Upper lobe of left lung (tissue), 6 donors: ENCODE measurements around the gene DRAXIN. TPM values are rescaled to one million over a fixed set of nuclear protein-coding genes. Genes with fewer than 3 reads are reported as not detected.

ENCODE experiments used
- ATAC-seq, 2 donors: fragments of 200-7000 bp; cut with Tn5 transposase; one replicate each; pipeline ENCODE4 v1.9.1; 2022; ENCODE audit warnings: mild to moderate bottlenecking in 2 of 2, moderate library complexity in 2 of 2; ENCODE audit not compliant: low FRiP score in 2 of 2
- DNase-seq, 2 donors: peaks; one replicate each; pipeline ENCODE4 v3.0.0-alpha.2; 2019 to 2020
- H3K27ac ChIP-seq, 4 donors: fragments of 200-600 bp; sonication (generic); one replicate each; pipeline ENCODE4 v1.5.1; 2016 to 2019
- H3K27me3 ChIP-seq, 4 donors: fragments of 200-600 bp; sonication (generic); one replicate each; pipeline ENCODE4 v1.5.1; 2017 to 2019
- H3K36me3 ChIP-seq, 4 donors: fragments of 200-600 bp; sonication (generic); one replicate each; pipeline ENCODE4 v1.5.1; 2016 to 2019
- H3K4me1 ChIP-seq, 4 donors: fragments of 200-600 bp; sonication (generic); one replicate each; pipeline ENCODE4 v1.5.1; 2018 to 2019
- H3K4me3 ChIP-seq, 4 donors: fragments of 200-600 bp; sonication (generic); one replicate each; pipeline ENCODE4 v1.5.1; 2017 to 2019; ENCODE audit warnings: mild to moderate bottlenecking in 2 of 4, moderate library complexity in 1 of 4
- H3K9me3 ChIP-seq, 4 donors: fragments of 200-600 bp; sonication (generic); one replicate each; pipeline ENCODE4 v1.5.1; 2018 to 2019
- EP300 ChIP-seq, 4 donors: sonication (generic); formaldehyde crosslinking; IDR thresholded peaks; one replicate each; pipeline ENCODE4 v1.5.1; 2017; ENCODE audit warnings: antibody characterized with exemption in 4 of 4, control low read depth in 2 of 4
- POLR2A ChIP-seq, 4 donors: fragments of 450-650 bp; IDR thresholded peaks; one replicate each; pipeline ENCODE4 v1.5.1; 2016 to 2017; ENCODE audit warnings: antibody characterized with exemption in 4 of 4, mild to moderate bottlenecking in 2 of 4
- POLR2AphosphoS5 ChIP-seq, 2 donors: sonication (generic); formaldehyde crosslinking; IDR thresholded peaks; one replicate each; pipeline ENCODE4 v1.5.1; 2017; ENCODE audit warnings: antibody characterized with exemption in 2 of 2
- WGBS, 2 donors: methylation state at CpG; one replicate each; pipeline ENCODE4 v1.1.5; 2017 to 2018; 5-methylcytosine and 5-hydroxymethylcytosine counted together
- total RNA-seq, 6 donors: library from RNA; depleted of rRNA in 4 of 6; stranded (reverse); fragments of >200 nt in 4 of 6; gene quantifications; one replicate each; pipeline versions ENCODE4 v1.1.0 to v1.2.1, GENCODE V29; 2016 to 2021
- TF ChIP-seq, protein P1 (sequence below), 6 experiments: fragments of 450-650 bp in 4 of 6; fragments of 200-600 bp in 2 of 6; sonication (generic) in 2 of 6; IDR thresholded peaks; one replicate each; pipeline ENCODE4 v1.5.1; 2016 to 2019; ENCODE audit warnings: antibody characterized with exemption in 6 of 6
- donor health status: DM: no; HTN: no; CAD: no; lungs with moderate emphysema.
- donor health status: DM: no; HTN: yes; CAD: no; lungs with severe emphysema.

Gene DRAXIN
- total RNA-seq, 6 donors from 2014 or later: 0.11 to 0.17 TPM; not detected in 4

- no peak overlapping the region for H3K4me3 ChIP-seq
- ATAC-seq: no peak
Observed at GRCh38 chr1:11684070-11684469, 7.4 kb upstream of the DRAXIN start.

GRCh38 chr1:11685210-11685752 is 6.2 kb upstream of the DRAXIN start:
- no peak overlapping the region for H3K4me3 ChIP-seq
- ATAC-seq: no peak
- peaks cover 6 to 13% (median 8%) of the 10 kb centered on the region in 4 donors for H3K4me1 ChIP-seq
- H3K27me3 ChIP-seq: peaks cover 0 to 17% (median 1%) of the 10 kb centered on the region in 4 donors
- TF ChIP-seq, protein P1, sequence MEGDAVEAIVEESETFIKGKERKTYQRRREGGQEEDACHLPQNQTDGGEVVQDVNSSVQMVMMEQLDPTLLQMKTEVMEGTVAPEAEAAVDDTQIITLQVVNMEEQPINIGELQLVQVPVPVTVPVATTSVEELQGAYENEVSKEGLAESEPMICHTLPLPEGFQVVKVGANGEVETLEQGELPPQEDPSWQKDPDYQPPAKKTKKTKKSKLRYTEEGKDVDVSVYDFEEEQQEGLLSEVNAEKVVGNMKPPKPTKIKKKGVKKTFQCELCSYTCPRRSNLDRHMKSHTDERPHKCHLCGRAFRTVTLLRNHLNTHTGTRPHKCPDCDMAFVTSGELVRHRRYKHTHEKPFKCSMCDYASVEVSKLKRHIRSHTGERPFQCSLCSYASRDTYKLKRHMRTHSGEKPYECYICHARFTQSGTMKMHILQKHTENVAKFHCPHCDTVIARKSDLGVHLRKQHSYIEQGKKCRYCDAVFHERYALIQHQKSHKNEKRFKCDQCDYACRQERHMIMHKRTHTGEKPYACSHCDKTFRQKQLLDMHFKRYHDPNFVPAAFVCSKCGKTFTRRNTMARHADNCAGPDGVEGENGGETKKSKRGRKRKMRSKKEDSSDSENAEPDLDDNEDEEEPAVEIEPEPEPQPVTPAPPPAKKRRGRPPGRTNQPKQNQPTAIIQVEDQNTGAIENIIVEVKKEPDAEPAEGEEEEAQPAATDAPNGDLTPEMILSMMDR (IDR thresholded peaks at IDR 0.05): no peak
- TF ChIP-seq POLR2A (IDR thresholded peaks at IDR 0.05) (no peak), POLR2AphosphoS5 (IDR thresholded peaks at IDR 0.05) (no peak), EP300 (IDR thresholded peaks at IDR 0.05) (no peak)
- DNase-seq: no peak
- no peak overlapping the region for H3K27ac ChIP-seq
- no peaks in the 10 kb centered on the region for H3K9me3 ChIP-seq
- H3K36me3 ChIP-seq: no peaks in the 10 kb centered on the region
- 92 to 93% methylated on average over 7 of the region's 7 CpGs for WGBS, 2 donors

More at GRCh38 chr1:11684070-11684469, 7.4 kb upstream of the DRAXIN start:
- no peaks in the 10 kb centered on the region for H3K36me3 ChIP-seq
- WGBS, 2 donors: 73 to 75% methylated on average over 7 of the region's 7 CpGs
- no peaks in the 10 kb centered on the region for H3K9me3 ChIP-seq
- H3K27ac ChIP-seq: no peak overlapping the region
- TF ChIP-seq EP300 (IDR thresholded peaks at IDR 0.05): no peak
- peaks cover 12 to 24% (median 15%) of the 10 kb centered on the region in 4 donors for H3K4me1 ChIP-seq
- H3K27me3 ChIP-seq: peaks cover 0 to 6% (median 0%) of the 10 kb centered on the region in 4 donors
- no peak for DNase-seq

DNA sequence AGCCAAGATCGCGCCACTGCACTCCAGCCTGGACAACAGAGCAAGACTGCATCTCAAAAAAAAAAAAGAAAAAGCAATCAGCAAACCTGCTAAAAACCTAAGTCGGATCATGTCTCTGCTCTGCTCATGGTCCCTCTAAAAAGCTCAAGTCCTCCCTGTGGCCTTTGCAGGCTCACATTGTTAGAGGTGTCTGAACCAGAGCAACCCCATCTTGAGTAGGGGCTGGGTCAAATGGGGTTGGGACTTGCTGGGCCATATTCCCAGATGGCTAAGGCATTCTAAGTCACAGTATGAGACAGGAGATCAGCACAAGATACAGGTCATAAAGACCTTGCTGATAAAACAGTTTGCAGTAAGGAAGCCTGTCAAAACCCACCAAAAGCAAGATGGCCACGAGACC is 3.0 kb upstream of the DRAXIN start:
- Histone ChIP-seq H3K4me3 (no peak overlapping the region), H3K27me3 (peaks cover 0 to 39% (median 21%) of the 10 kb centered on the region in 4 donors), H3K9me3 (no peaks in the 10 kb centered on the region), H3K27ac (no peak overlapping the region), H3K36me3 (no peaks in the 10 kb centered on the region), H3K4me1 (peaks cover 17 to 34% (median 26%) of the 10 kb centered on the region in 4 donors)
- TF ChIP-seq POLR2AphosphoS5 (IDR thresholded peaks at IDR 0.05): no peak
- no peak for TF ChIP-seq POLR2A (IDR thresholded peaks at IDR 0.05)
- TF ChIP-seq EP300 (IDR thresholded peaks at IDR 0.05): no peak
- TF ChIP-seq, protein P1 (IDR thresholded peaks at IDR 0.05): no peak
- ATAC-seq (no peak), DNase-seq (no peak)
- 90 to 97% methylated on average over 4 of the region's 4 CpGs for WGBS, 2 donors

DNA sequence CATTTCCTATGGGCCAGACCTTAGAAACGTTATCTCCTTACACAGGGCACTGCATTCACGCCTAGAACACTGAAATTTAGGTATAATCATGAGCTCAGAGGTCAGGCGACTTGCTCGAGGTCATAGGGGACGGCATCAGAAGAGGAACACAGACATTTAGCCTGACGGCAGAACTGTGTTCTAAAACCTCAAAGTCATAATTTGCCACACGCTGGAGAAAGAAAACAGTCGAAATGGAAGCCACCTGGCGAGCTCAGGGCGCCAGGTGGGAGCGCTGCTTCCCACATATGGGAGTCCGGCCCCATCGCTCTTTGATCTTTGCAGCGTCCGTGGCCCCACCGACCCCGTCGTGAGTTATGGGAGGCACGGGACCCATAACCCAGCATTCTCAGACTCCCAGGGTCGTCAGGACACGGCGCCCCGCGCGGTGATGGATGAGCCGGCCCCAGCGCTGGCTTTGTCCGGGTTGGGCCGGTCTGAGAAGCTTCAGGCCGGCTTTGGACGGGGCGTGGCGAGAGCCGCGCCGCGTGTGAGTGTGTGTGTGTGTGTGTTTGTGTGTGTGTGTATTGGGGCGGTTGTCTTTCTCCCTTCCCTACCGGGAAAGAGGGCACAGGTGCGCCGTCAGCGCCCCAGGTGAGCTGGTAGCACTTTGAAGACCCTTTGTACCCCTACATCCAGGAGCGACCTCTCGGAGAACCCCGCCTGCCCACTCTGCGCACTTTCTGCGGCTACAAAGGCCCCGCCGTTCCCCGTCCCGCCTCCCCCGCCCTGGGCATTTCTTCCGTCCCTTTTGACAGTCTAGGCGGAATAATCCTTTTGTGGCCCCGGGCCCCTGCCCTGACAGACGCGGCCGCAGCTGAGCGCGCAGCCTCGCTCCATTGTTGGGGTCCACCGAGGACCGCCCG is 861 bp upstream of the DRAXIN start:
- peak overlapping the region in 3 of 4 donors; percentile 29 to 36 (median 32) for H3K4me3 ChIP-seq
- H3K36me3 ChIP-seq: no peaks in the 10 kb centered on the region
- no peak overlapping the region for H3K27ac ChIP-seq
- H3K27me3 ChIP-seq: peaks cover 0 to 39% (median 21%) of the 10 kb centered on the region in 4 donors
- H3K4me1 ChIP-seq: peaks cover 17 to 35% (median 26%) of the 10 kb centered on the region in 4 donors
- 5 to 6% methylated on average over 35 to 40 of the region's 64 CpGs for WGBS, 2 donors
- no peak for ATAC-seq
- TF ChIP-seq, protein P1 (IDR thresholded peaks at IDR 0.05): no peak
- TF ChIP-seq POLR2A (IDR thresholded peaks at IDR 0.05) (no peak), POLR2AphosphoS5 (IDR thresholded peaks at IDR 0.05) (no peak), EP300 (IDR thresholded peaks at IDR 0.05) (no peak)
- peak in 1 of 2 donors; percentile 60 for DNase-seq
- no peaks in the 10 kb centered on the region for H3K9me3 ChIP-seq

DNA sequence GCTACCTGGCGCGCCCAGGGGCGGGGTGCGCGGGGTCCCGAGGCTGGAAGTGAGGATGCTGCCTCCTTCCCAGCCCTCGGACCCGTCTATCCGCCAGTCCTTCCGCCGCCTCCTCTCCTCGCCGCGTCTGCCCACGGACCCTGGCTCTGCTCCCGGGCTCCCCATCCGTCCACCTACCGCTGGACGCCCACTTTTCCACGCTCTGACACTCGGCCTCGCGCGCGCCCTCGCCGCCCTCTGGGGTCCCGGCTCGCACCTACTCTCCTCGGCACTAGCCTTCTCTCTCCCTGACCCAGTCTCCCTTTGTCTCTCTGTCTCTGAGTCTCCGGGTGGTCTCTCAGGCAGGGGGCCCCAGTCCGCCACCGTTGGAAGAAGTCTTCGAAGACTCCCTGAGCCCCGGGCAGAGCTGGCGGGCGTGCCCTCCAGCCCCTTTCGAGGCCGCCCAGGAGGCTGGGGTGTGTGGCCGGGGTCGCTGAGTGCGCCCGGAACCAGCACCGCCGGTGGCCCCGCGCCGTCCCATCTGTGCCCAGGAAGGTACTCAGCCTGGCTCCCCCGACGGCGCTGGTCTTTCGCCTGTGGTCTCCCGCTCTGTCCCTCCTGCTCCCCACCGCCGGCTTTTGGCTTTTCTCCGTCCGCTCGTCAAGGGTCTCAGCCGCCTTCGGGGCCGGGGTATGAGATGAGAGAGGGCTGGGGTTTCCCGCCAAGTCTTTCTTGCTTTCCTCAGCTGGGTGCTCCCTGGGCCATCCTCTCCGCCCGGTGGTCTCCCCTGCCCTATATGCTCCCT is 610 bp downstream of the DRAXIN start:
- DNase-seq: no peak
- peaks cover 17 to 35% (median 26%) of the 10 kb centered on the region in 4 donors for H3K4me1 ChIP-seq
- WGBS, 2 donors: 9% methylated on average over 25 to 32 of the region's 64 CpGs
- TF ChIP-seq POLR2AphosphoS5 (IDR thresholded peaks at IDR 0.05) (no peak), POLR2A (IDR thresholded peaks at IDR 0.05) (no peak), EP300 (IDR thresholded peaks at IDR 0.05) (no peak)
- TF ChIP-seq, protein P1 (IDR thresholded peaks at IDR 0.05): no peak
- H3K9me3 ChIP-seq: no peaks in the 10 kb centered on the region
- no peak for ATAC-seq
- no peak overlapping the region for H3K27ac ChIP-seq
- no peaks in the 10 kb centered on the region for H3K36me3 ChIP-seq
- H3K4me3 ChIP-seq: peak overlapping the region in 3 of 4 donors; percentile 29 to 36 (median 32)
- peaks cover 0 to 39% (median 21%) of the 10 kb centered on the region in 4 donors for H3K27me3 ChIP-seq
